Inflammatory macrophage (primary cell): Measurements from ENCODE around the gene POLG.

ENCODE experiments used
- DNase-seq, 2 donors: peaks; one replicate each; pipeline ENCODE4 v3.0.0-alpha.2; 2020 to 2022

The POLG gene

GRCh38 chr15:89356634-89357298 is 22.1 kb upstream of the POLG start:
- DNase-seq, result peak; percentile 23 to 34

GRCh38 chr15:89353991-89354390 is 19.4 kb upstream of the POLG start:
- DNase-seq, result no peak

DNA sequence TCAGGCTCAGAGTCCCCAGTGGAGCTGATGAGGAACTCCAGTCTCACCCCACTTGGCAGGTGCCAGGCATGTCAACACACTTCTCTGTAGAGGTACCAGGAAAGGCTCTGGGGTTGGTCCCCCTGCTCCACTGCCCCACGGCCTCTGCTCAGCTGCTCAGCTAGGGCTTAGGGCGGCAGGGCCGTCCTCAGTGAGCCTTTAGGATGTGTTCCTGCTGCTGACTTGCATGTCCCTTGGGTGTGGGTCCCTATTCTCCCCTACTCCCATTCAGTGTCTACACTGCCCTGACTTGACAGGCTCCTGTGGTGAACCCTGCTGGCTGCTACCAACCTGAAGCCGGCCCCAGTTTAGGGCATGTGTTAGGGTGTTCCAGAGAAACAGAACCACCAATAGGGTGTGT is 17.9 kb upstream of the POLG start:
- no peak for DNase-seq

GRCh38 chr15:89349206-89349558 is 14.6 kb upstream of the POLG start:
- DNase-seq, result no peak

DNA sequence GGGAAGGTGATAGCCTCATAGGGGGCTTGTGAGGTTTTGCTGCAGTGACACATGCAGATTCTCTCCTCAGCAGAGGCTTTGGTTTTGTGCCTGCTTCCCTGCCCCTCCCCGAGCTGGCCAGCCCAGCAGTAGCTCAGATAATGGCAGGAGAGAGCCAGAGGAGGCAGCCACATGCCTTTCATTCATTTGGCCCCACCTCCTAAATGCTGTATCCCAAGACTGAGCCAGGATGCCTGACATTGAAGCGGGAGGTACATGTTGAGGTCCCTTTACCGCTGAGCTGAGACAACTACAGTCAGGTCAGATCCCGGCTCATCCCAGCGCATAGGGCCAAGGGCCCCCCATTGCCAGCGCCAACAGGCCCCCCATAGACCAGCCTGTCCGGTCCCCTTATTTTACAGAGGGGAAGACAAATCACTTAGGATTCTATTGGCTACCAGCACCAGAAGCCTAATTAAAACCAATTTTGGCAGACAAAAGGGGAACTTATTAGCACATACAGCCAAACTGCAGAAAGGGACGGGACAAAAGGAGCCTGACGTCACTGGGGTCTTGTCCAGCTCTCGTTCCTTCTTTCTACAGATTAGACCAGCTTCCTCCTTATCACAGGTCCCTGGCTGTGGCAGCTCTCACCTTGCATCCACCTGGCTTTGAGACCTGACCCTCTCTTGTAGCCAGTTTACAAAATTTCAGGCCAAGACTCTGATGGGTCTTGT is 12.1 kb upstream of the POLG start:
- DNase-seq, result no peak

DNA sequence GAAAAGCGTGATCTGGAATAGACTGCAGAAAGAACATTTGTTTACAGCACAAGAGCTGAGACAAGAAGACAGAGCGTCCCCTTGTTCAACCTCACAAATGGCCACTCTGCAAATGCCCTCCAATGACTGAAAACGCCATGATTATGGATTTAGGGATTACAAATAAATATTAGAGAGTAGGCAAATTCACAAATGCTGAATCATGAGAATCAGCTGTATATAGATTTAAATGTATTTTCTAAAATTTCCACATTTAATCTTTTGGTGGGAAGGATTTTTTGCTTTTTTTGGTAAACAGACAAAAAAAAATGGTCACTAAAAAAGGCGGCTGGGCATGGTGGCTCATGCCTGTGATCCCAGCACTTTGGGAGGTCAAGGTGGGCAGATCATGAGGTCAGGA is 10.6 kb upstream of the POLG start:
- no peak for DNase-seq

GRCh38 chr15:89342840-89343239 is 8.2 kb upstream of the POLG start:
- no peak for DNase-seq

- DNase-seq, result no peak
Measured at GRCh38 chr15:89341316-89342005, 6.8 kb upstream of the POLG start.

DNA sequence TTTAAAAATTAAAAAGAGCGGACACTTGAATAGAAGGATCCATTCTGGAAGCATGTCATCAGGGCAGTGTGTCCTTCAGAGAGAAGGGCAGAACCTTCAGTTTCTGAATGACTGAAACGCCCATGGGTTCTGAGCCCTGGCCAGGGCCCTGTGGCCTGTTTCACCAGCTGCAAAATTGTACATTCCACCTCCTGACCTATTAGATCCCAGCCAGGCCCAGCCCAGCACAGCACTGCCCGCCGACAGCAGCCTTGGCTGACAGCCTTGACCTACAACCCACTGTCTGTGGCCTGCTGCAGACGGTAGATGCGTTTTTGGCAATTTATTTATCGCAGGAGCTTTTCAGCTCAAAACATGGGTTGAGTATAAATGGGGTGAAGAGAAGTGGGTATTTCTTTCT is 5.9 kb upstream of the POLG start:
- DNase-seq, result no peak

GRCh38 chr15:89338036-89338435 is 3.4 kb upstream of the POLG start:
- DNase-seq, result no peak

- no peak for DNase-seq
Measured at GRCh38 chr15:89335298-89336041, 846 bp upstream of the POLG start.

DNA sequence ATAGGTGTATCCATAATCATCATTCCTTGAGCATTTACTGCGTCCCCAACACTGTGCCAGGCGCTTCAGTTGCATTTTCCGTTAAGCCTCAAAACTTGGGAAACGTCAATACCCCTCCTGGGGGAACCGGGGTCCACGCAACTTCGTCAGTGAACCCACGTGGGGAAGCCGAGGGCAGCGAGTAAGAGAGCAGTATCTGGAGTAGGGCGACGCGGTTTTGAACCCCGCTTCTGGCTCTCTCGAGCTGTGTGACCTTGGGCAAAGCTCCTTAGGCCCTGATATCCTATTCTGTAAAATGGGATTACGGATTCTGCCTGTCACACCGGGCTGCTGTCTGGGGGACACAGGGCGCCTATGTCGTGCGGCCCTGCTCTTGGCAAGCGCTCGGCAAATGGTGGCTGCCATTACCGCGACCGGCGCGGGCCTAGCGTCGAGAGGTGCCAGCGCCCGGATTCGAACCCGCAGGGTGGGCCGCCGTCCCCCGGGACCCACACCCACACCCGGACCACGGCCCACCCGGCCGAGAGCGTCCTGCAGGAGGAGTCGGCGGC is 590 bp downstream of the POLG start:
- DNase-seq, result no peak

- no peak for DNase-seq
Measured at GRCh38 chr15:89333011-89333860, 1.4 kb downstream of the POLG start.

DNA sequence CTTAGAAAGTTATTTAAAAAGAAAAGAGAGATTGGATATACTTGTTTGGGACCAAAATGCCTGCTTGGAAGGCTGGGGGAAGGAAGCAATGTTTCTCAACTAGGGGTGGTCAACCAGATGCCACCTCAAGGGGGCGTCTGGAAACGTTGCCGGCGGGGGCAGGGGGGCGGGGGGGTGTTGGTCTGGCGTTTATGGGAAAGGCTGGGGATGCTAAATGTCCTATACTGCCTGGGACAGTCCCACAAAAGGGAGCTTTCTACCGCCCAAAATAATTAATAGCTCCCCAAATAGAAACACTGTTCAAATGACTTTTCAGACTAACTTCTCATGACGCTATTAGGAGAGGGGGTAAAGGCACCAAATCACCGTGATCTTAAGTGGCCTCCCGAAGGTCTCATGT is 2.2 kb downstream of the POLG start:
- DNase-seq, result peak in 1 of 2 donors; percentile 11

DNA sequence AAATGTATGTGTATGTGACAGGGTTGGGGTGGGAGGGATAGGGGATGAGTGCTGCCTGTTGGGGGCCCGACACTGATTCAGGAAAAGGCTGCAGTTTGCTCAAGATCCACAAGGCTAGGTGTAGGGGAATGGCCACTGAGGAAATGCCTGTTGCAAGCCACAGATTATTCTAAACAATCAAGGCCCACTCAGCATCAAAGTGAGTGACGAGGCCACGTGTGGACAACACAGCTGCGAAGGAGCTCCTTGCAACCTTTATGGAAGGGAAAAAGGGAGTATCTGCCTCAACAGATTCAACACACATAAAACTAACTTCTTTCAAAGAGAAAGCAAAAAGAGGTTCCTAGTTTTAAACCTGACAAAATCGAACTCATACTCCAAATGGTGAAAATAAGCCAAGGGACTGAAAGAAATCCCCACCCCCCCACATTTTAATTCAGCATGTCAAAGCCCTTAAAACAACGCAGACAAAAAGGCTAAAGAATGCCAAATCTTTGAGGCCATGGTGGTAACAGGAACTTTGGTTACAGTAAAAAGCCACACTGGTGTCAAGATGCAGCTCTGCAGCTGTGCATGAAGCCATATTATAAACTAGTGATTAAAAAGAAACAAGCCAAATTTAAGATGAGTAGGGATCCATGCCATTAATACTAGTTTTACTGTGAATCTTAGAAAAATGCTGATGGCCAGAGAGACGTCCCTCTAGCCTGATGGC is 3.6 kb downstream of the POLG start:
- no peak for DNase-seq

DNA sequence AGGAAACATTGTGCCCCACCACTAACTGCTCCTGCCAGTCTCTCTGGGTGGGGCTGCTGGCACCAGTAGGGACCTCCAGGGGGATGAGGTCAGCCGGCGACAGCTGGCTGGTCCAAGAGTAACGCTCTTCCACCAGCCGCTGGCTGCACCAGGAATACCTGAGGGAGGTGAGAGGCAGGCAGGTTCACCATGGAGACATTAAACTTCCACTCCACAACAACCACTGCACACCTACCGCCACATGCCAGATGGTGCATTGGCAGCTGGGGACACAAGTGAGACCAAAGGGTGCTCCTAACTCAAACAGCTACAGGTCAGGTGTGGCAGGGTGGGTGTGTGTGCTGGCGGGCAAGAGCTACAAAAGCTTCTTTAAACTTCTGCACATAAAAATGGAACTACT is 4.5 kb downstream of the POLG start:
- no peak for DNase-seq

GRCh38 chr15:89329329-89330084 is 5.1 kb downstream of the POLG start:
- no peak for DNase-seq

- DNase-seq, result no peak
Measured at GRCh38 chr15:89328398-89329254, 6.0 kb downstream of the POLG start.

- DNase-seq, result no peak
Measured at GRCh38 chr15:89327113-89327512, 7.5 kb downstream of the POLG start.

DNA sequence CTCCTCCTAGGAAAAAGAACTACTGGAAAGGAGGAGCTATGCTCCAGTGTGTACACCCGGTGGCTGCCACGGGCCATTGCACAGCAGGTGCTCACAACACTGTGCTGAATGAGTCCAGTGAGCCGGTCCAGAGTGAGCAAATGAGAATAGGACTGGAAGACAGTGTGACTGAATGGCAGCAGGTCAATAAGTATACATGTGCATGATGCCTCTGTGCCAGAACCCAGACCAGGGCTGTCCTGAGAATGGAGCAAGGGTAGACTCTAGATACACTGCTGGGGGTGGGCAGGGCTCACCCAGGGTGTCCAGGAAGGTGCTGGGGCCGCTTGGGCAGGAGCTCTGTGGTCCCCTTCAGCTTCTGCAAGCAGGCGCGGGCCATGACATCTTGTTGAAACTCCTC is 8.3 kb downstream of the POLG start:
- no peak for DNase-seq
